Right lobe of liver (tissue), 6 donors: ENCODE data around the gene POLN. TPM values are rescaled to one million over a fixed set of nuclear protein-coding genes. Genes with fewer than 3 reads are reported as not detected.
A peak's percentile ranks its signal among the peaks of the same experiment; 100 is the strongest.

Experiments
- ATAC-seq, 4 donors: fragments of 200-7000 bp; cut with Tn5 transposase; one replicate each; pipeline ENCODE4 v1.9.1; 2020; ENCODE audit warnings: mild to moderate bottlenecking in 4 of 4, moderate library complexity in 4 of 4
- DNase-seq, 3 donors: peaks; one replicate each; pipeline ENCODE4 v3.0.0-alpha.2; 2020
- H3K27ac ChIP-seq, 3 donors: fragments of 200-600 bp; one replicate each; pipeline ENCODE4 v1.8.0; 2022
- H3K27me3 ChIP-seq, 2 donors: fragments of 200-600 bp; one replicate each; pipeline ENCODE4 v1.8.0; 2022
- H3K36me3 ChIP-seq, 4 donors: fragments of 200-600 bp; sonication (generic) in 1 of 4; one replicate each; pipeline versions ENCODE4 v1.5.1 to v1.8.0; 2017 to 2022; ENCODE audit warnings: control low read depth in 1 of 4
- H3K4me1 ChIP-seq, 4 donors: fragments of 200-600 bp; sonication (generic) in 1 of 4; one replicate each; pipeline versions ENCODE4 v1.5.1 to v1.8.0; 2017 to 2022; ENCODE audit warnings: control low read depth in 1 of 4
- H3K4me3 ChIP-seq, 3 donors: fragments of 200-600 bp; one replicate each; pipeline ENCODE4 v1.8.0; 2022
- H3K9me3 ChIP-seq, 4 donors: fragments of 200-600 bp; sonication (generic) in 1 of 4; one replicate each; pipeline versions ENCODE4 v1.5.1 to v1.8.0; 2017 to 2022; ENCODE audit warnings: control low read depth in 1 of 4
- POLR2A ChIP-seq: fragments of 450-650 bp; IDR thresholded peaks from one replicate; pipeline ENCODE4 v1.6.1; 2017; ENCODE audit warnings: antibody characterized with exemption, mild to moderate bottlenecking
- WGBS: methylation state at CpG from one replicate; pipeline ENCODE4 v1.1.6; 2018; ENCODE audit warnings: low coverage, low lambda C conversion rate; ENCODE audit not compliant: insufficient coverage; ENCODE audit errors: missing lambda C conversion rate; 5-methylcytosine and 5-hydroxymethylcytosine counted together
- intact Hi-C, 2 donors: fragments of 100-400 bp; cut with DNase I; formaldehyde crosslinking; loops; one replicate each; pipeline versions ENCODE4 v1.11.2 to v1.14.1; 2022
- total RNA-seq, 6 experiments: library from RNA; depleted of rRNA in 2 of 6; stranded (reverse); fragments of >200 nt in 2 of 6; fragmentation: NEBNext Ultra II Directional in 3 of 6; extraction: Animal tissue kit (Norgen Biotek cat#: 25700) in 3 of 6; gene quantifications; one replicate each; pipeline versions ENCODE4 v1.1.0 to v1.2.4, GENCODE V29; 2016 to 2023
- TF ChIP-seq, protein P1 (sequence below), 4 donors: fragments of 200-600 bp in 3 of 4; fragments of 450-650 bp in 1 of 4; IDR thresholded peaks; one replicate each; pipeline versions ENCODE4 v1.5.1 to v1.8.0; 2016 to 2022; ENCODE audit warnings: antibody characterized with exemption in 4 of 4, mild to moderate bottlenecking in 2 of 4
- donor health status: DM: no; HTN: yes; CAD: no.
- donor health status: DM: no; HTN: no; CAD: no.
- donor health status: DM: no; HTN: no; CAD: no.
- donor health status: DM: no; HTN: yes; CAD: no.
- donor health status: DM: no; HTN: yes; CAD: no.

Gene POLN
- total RNA-seq, 6 experiments from 2014 or later, result 0.87 to 2.5 (median 1.4) TPM

- Histone ChIP-seq H3K4me1 (peaks cover 0 to 9% (median 1%) of the 10 kb centered on the region in 4 donors), H3K36me3 (no peaks in the 10 kb centered on the region), H3K9me3 (no peaks in the 10 kb centered on the region), H3K4me3 (no peak overlapping the region), H3K27ac (no peak overlapping the region), H3K27me3 (no peaks in the 10 kb centered on the region)
- WGBS, result 79% methylated on average over 9 of the region's 12 CpGs
- intact Hi-C loops, result no loop called here
- ATAC-seq (no peak), DNase-seq (peak in 2 of 3 donors; percentile 15 to 54)
- TF ChIP-seq, protein P1, sequence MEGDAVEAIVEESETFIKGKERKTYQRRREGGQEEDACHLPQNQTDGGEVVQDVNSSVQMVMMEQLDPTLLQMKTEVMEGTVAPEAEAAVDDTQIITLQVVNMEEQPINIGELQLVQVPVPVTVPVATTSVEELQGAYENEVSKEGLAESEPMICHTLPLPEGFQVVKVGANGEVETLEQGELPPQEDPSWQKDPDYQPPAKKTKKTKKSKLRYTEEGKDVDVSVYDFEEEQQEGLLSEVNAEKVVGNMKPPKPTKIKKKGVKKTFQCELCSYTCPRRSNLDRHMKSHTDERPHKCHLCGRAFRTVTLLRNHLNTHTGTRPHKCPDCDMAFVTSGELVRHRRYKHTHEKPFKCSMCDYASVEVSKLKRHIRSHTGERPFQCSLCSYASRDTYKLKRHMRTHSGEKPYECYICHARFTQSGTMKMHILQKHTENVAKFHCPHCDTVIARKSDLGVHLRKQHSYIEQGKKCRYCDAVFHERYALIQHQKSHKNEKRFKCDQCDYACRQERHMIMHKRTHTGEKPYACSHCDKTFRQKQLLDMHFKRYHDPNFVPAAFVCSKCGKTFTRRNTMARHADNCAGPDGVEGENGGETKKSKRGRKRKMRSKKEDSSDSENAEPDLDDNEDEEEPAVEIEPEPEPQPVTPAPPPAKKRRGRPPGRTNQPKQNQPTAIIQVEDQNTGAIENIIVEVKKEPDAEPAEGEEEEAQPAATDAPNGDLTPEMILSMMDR (IDR thresholded peaks at IDR 0.05), result no peak
- TF ChIP-seq POLR2A, result no peak
These were observed 27.8 kb upstream of the POLN start for GRCh38 chr4:2269618-2270163.

GRCh38 chr4:2269206-2269531 lies 27.2 kb upstream of the POLN start:
- peak in 2 of 3 donors; percentile 17 to 52 for DNase-seq

GRCh38 chr4:2268357-2269205 lies 26.7 kb upstream of the POLN start:
- intact Hi-C loops, result no loop called here

More at GRCh38 chr4:2269206-2269531, 27.2 kb upstream of the POLN start:
- Histone ChIP-seq H3K9me3 (no peaks in the 10 kb centered on the region), H3K27me3 (no peaks in the 10 kb centered on the region), H3K27ac (no peak overlapping the region), H3K36me3 (no peaks in the 10 kb centered on the region), H3K4me1 (peaks cover 0 to 9% (median 1%) of the 10 kb centered on the region in 4 donors), H3K4me3 (no peak overlapping the region)
- intact Hi-C loops, result no loop called here
- 65% methylated on average over 2 of the region's 6 CpGs for WGBS
- no peak for TF ChIP-seq POLR2A
- TF ChIP-seq, protein P1 (IDR thresholded peaks at IDR 0.05), result no peak
- ATAC-seq, result no peak

GRCh38 chr4:2267841-2268240 lies 25.9 kb upstream of the POLN start:
- Histone ChIP-seq H3K27me3 (no peaks in the 10 kb centered on the region), H3K9me3 (no peaks in the 10 kb centered on the region), H3K27ac (no peak overlapping the region), H3K36me3 (no peaks in the 10 kb centered on the region), H3K4me3 (no peak overlapping the region), H3K4me1 (peaks cover 0 to 11% (median 1%) of the 10 kb centered on the region in 4 donors)
- DNase-seq, result no peak
- no CpG with 5 or more reads among the region's 12 CpGs for WGBS
- intact Hi-C loops, result no loop called here
- TF ChIP-seq POLR2A, result no peak
- TF ChIP-seq, protein P1 (IDR thresholded peaks at IDR 0.05), result no peak
- ATAC-seq, result no peak

More at GRCh38 chr4:2268357-2269205, 26.7 kb upstream of the POLN start:
- no peak for TF ChIP-seq POLR2A
- TF ChIP-seq, protein P1 (IDR thresholded peaks at IDR 0.05), result no peak
- DNase-seq (peak in 1 of 3 donors; percentile 55), ATAC-seq (no peak)
- Histone ChIP-seq H3K4me1 (peaks cover 0 to 9% (median 1%) of the 10 kb centered on the region in 4 donors), H3K27me3 (no peaks in the 10 kb centered on the region), H3K4me3 (no peak overlapping the region), H3K9me3 (no peaks in the 10 kb centered on the region), H3K36me3 (no peaks in the 10 kb centered on the region), H3K27ac (no peak overlapping the region)
- no CpG with 5 or more reads among the region's 22 CpGs for WGBS
